K562 (cell line): ENCODE data around the gene LEMD1. TPM values are rescaled to one million over a fixed set of nuclear protein-coding genes. Genes with fewer than 3 reads are reported as not detected.

Source experiments
- ATAC-seq: fragments of 200-7000 bp; cut with Tn5 transposase; 3 replicates; pipeline ENCODE4 v1.9.1; 2020; ENCODE audit warnings: moderate library complexity
- BruUV-seq: library from RNA; stranded (reverse); fragments of 400-500 nt; replicated peaks from 2 replicates; lab custom pipeline; 2021; lab: Mats Ljungman, UMichigan
- CTCF ChIA-PET: fragments of 300-600 bp; formaldehyde crosslinking; extraction: SDS; loops from one replicate; lab custom pipeline; 2021; ENCODE audit warnings: low intra/inter-chr PET ratio; lab: Yijun Ruan, JAX
- POLR2A ChIA-PET: fragments of 300-600, 350-650 bp; sonication (Branson Sonifier 250); formaldehyde crosslinking; extraction: SDS; loops from one replicate; lab custom pipeline; 2021; ENCODE audit warnings: antibody characterized with exemption, inconsistent platforms; lab: Yijun Ruan, JAX
- DNase-seq, 4 experiments: peaks; one replicate each; pipeline versions ENCODE4 v3.0.0 to v3.0.0-alpha.2; 2011 to 2018; ENCODE audit warnings: low spot score in 3 of 4, mixed read lengths in 3 of 4; ENCODE audit errors: extremely low read depth in 1 of 4
- FAIRE-seq: peaks from 2 replicates; lab custom pipeline; 2011; peaks lifted over from hg19 to GRCh38; lab: Jason Lieb, UNC
- H2AFZ ChIP-seq: 2 replicates; pipeline ENCODE4 v1.6.0; 2011; ENCODE audit warnings: low read depth, low read length, control low read depth, inconsistent platforms
- H3K27ac ChIP-seq: fragments of 200-600 bp; 3 replicates; pipeline ENCODE4 v1.8.0; 2011; ENCODE audit warnings: low read depth, mild to moderate bottlenecking, control low read depth, inconsistent platforms, low read length, moderate library complexity, mixed read lengths; ENCODE audit errors: extremely low read depth
- H3K27me3 ChIP-seq, 2 experiments: fragments of 300-600 bp in 1 of 2; 2 replicates in 1 of 2; 3 replicates in 1 of 2; pipeline versions ENCODE4 v1.6.0 to v1.8.0; 2011; ENCODE audit warnings: inconsistent platforms in 2 of 2, low read length in 2 of 2, mild to moderate bottlenecking in 1 of 2, mixed read lengths in 1 of 2, moderate library complexity in 1 of 2; ENCODE audit not compliant: control insufficient read depth in 2 of 2, insufficient read depth in 2 of 2
- H3K36me3 ChIP-seq: fragments of 300-600 bp; 3 replicates; pipeline ENCODE4 v1.8.0; 2011; ENCODE audit warnings: mild to moderate bottlenecking, low read length, inconsistent platforms; ENCODE audit not compliant: control insufficient read depth, insufficient read depth
- H3K4me1 ChIP-seq, 2 experiments: fragments of 200-600 bp in 1 of 2; replicated peaks in 1 of 2; 2 replicates in 1 of 2; 3 replicates in 1 of 2; pipeline versions ENCODE4 v1.5.1 to v1.8.0; 2011; ENCODE audit warnings: inconsistent platforms in 2 of 2, low read length in 2 of 2, mild to moderate bottlenecking in 1 of 2, mixed read lengths in 1 of 2, moderate library complexity in 1 of 2; ENCODE audit not compliant: control insufficient read depth in 2 of 2, insufficient read depth in 2 of 2
- H3K4me2 ChIP-seq: 2 replicates; pipeline ENCODE4 v1.6.1; 2011; ENCODE audit warnings: low read length, control low read depth, inconsistent platforms, mixed read lengths; ENCODE audit not compliant: insufficient read depth
- H3K4me3 ChIP-seq: fragments of 200-600 bp; sonication (generic), shearing (Covaris generic); 2 replicates; pipeline ENCODE4 v1.5.1; 2016; ENCODE audit warnings: control low read depth, inconsistent platforms
- H3K79me2 ChIP-seq: fragments of 200-600 bp; 3 replicates; pipeline ENCODE4 v1.8.0; 2011; ENCODE audit warnings: low read length, inconsistent platforms; ENCODE audit not compliant: control insufficient read depth, insufficient read depth
- H3K9ac ChIP-seq, 2 experiments: 2 replicates each; pipeline versions ENCODE4 v1.6.0 to v1.6.1; 2011; ENCODE audit warnings: low read depth in 2 of 2, low read length in 2 of 2, control low read depth in 1 of 2, inconsistent platforms in 1 of 2, mild to moderate bottlenecking in 1 of 2, mixed read lengths in 1 of 2; ENCODE audit not compliant: insufficient read depth in 1 of 2
- H3K9me1 ChIP-seq: one replicate; pipeline ENCODE4 v1.6.0; 2011; ENCODE audit warnings: inconsistent platforms, mild to moderate bottlenecking, low read length, moderate library complexity; ENCODE audit not compliant: control insufficient read depth, insufficient read depth
- H3K9me3 ChIP-seq: replicated peaks from 2 replicates; pipeline ENCODE4 v1.5.1; 2011; ENCODE audit warnings: low read depth, low read length, inconsistent platforms; ENCODE audit not compliant: control insufficient read depth, insufficient read depth
- H4K20me1 ChIP-seq: replicated peaks from 2 replicates; pipeline ENCODE4 v1.6.1; 2011; ENCODE audit warnings: low read length, inconsistent platforms, mixed read lengths; ENCODE audit not compliant: control insufficient read depth, insufficient read depth
- RBBP5 ChIP-seq: fragments of 200-600 bp; sonication (generic); IDR thresholded peaks from 2 replicates; pipeline ENCODE4 v1.6.1; 2012; ENCODE audit warnings: borderline replicate concordance, mild to moderate bottlenecking, low read length, control low read depth, inconsistent platforms; ENCODE audit not compliant: insufficient read depth, poor library complexity, severe bottlenecking
- SRF ChIP-seq, 2 experiments: fragments of 250-450, 450-650 bp in 1 of 2; sonication (Bioruptor Pico) in 1 of 2; sonication (generic) in 1 of 2; formaldehyde crosslinking; IDR thresholded peaks; 2 replicates each; pipeline versions ENCODE4 v1.5.0 to v1.5.1; 2020 to 2022; ENCODE audit warnings: mild to moderate bottlenecking in 1 of 2, missing genetic modification reagents in 1 of 2
- ZFP36 ChIP-seq: fragments of 150-350 bp; IDR thresholded peaks from 2 replicates; pipeline ENCODE4 v1.6.1; 2018; ENCODE audit warnings: low read length, low read depth; ENCODE audit not compliant: partially characterized antibody
- WGBS: fragments of 100-300 bp; shearing (Covaris generic); methylation state at CpG from one replicate; pipeline ENCODE4 v1.1.6; 2016; ENCODE audit warnings: low coverage, mixed read lengths; ENCODE audit not compliant: insufficient coverage; ENCODE audit errors: missing lambda C conversion rate; 5-methylcytosine and 5-hydroxymethylcytosine counted together
- in situ Hi-C: fragments of 300-500 bp; cut with MboI; formaldehyde crosslinking; loops from 4 replicates; pipeline ENCODE4 v1.15.0; 2018; ENCODE audit warnings: inconsistent platforms, mixed read lengths
- intact Hi-C: fragments of 100-400 bp; cut with micrococcal nuclease; formaldehyde crosslinking; loops from 2 replicates; pipeline ENCODE4 v1.14.2; 2022
- polyA plus RNA-seq, 8 experiments: library from polyadenylated mRNA; depleted of rRNA in 4 of 8; stranded (reverse) in 5 of 8; unstranded in 3 of 8; fragments of >200 nt; fragmentation: Nextera tagmentation in 2 of 8; fragmentation: Illumina TruSeq in 1 of 8; extraction: Ambion mirVana in 2 of 8; extraction: Trizol in 1 of 8; gene quantifications; 2 replicates each; pipeline versions ENCODE4 v1.2.1 to v1.2.3, GENCODE V29; 2011 to 2014; ENCODE audit warnings: inconsistent platforms in 1 of 8, missing spikeins in 1 of 8
- total RNA-seq, 7 experiments: library from RNA; depleted of rRNA in 6 of 7; stranded (reverse); fragments of >200 nt in 6 of 7; fragmentation: Illumina TruSeq in 2 of 7; extraction: Trizol in 2 of 7; gene quantifications; 2 replicates each; pipeline versions ENCODE4 v1.2.1 to v1.2.3, GENCODE V29; 2011 to 2021; ENCODE audit warnings: low replicate concordance in 1 of 7

The LEMD1 gene
- total and polyA plus RNA-seq, 9 of the 15 experiments (the other 6 are each of a cell fraction or from before 2014, with no cell fraction given): 0.11 to 2.4 (median 0.57) TPM; not detected in 1

GRCh38 chr1:205375835-205376545 is 45.9 kb downstream of the LEMD1 start:
- H2AFZ ChIP-seq: no peak overlapping the region
- H3K27me3 ChIP-seq: peaks cover 55 to 69% of the 10 kb centered on the region in 2 experiments
- H3K9ac ChIP-seq: no peak overlapping the region
- H4K20me1 ChIP-seq: peaks cover 3% of the 10 kb centered on the region
- no peaks in the 10 kb centered on the region for H3K9me1 ChIP-seq
- H3K79me2 ChIP-seq: no peaks in the 10 kb centered on the region
- DNase-seq: peak in 2 of 4 experiments; percentile 16 to 25
- BruUV-seq: no TSS peak
- ChIA-PET CTCF (no interaction called here), POLR2A (no interaction called here)
- no peaks in the 10 kb centered on the region for H3K36me3 ChIP-seq
- TF ChIP-seq ZFP36: peak; percentile 21
- peak; percentile 53 to 94; a peak in 3 of 4 replicates for TF ChIP-seq SRF (CRISPR knock-in tag; IDR thresholded peaks at IDR 0.05)
- no peak for TF ChIP-seq RBBP5
- FAIRE-seq: peak; percentile 48
- in situ Hi-C loops (no loop called here), intact Hi-C loops (no loop called here)
- H3K27ac ChIP-seq: no peak overlapping the region
- peaks cover 0 to 2% of the 10 kb centered on the region in 2 experiments; a peak in 1 of 5 replicates for H3K4me1 ChIP-seq
- no peak overlapping the region for H3K4me3 ChIP-seq
- ATAC-seq: peak; percentile 67
- H3K9me3 ChIP-seq: no peaks in the 10 kb centered on the region; the same call in 1 of the 2 replicates
- no peak overlapping the region for H3K4me2 ChIP-seq
- 0% methylated on average over 6 of the region's 6 CpGs for WGBS
